CD4-positive, alpha-beta T cell treated with Interleukin-10 for 1 hour (primary cell): ENCODE measurements around the gene NXN.
"Not testable (repeated sequence)": the region's sequence is repeated elsewhere in the genome, so short reads cannot be mapped to it uniquely, and the experiment has no call there.

ENCODE experiments used
- DNase-seq: peaks from one replicate; pipeline ENCODE4 v3.0.0-alpha.2; 2020

Gene NXN

DNA sequence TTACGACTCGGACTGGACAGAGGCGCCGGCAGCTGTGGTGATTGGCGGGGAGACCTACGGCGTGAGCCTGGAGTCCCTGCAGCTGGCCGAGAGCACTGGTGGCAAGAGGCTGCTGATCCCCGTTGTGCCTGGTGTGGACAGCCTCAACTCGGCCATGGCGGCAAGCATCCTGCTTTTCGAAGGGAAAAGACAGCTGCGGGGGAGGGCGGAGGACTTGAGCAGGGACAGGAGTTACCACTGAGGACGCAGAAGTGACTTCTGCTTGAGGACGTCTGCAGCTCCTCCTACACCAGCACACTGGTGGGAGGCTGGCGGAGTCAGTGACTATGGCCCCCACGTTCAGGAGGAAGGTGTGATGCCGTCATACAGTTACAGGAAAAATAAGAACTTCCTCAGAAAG lies 187.7 kb downstream of the NXN start:
- no peak for DNase-seq

DNA sequence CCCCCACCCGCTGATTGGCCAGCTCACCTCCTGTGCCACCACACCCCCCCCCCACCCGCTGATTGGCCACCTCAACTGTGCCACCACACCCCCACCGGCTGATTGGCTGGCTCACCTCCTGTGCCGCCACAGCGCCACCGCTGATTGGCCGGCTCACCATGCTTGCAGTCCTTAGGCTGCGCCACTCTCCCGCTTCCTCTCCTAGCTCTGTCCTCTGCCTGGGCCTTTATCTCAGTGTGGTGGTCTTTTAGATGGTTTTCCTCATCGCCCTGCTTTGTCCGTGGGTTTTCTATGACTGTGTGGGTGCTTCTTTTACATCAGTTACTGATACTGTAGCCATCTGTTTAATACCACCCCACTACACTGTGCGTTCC lies 188.7 kb downstream of the NXN start:
- DNase-seq, result not testable (repeated sequence)

DNA sequence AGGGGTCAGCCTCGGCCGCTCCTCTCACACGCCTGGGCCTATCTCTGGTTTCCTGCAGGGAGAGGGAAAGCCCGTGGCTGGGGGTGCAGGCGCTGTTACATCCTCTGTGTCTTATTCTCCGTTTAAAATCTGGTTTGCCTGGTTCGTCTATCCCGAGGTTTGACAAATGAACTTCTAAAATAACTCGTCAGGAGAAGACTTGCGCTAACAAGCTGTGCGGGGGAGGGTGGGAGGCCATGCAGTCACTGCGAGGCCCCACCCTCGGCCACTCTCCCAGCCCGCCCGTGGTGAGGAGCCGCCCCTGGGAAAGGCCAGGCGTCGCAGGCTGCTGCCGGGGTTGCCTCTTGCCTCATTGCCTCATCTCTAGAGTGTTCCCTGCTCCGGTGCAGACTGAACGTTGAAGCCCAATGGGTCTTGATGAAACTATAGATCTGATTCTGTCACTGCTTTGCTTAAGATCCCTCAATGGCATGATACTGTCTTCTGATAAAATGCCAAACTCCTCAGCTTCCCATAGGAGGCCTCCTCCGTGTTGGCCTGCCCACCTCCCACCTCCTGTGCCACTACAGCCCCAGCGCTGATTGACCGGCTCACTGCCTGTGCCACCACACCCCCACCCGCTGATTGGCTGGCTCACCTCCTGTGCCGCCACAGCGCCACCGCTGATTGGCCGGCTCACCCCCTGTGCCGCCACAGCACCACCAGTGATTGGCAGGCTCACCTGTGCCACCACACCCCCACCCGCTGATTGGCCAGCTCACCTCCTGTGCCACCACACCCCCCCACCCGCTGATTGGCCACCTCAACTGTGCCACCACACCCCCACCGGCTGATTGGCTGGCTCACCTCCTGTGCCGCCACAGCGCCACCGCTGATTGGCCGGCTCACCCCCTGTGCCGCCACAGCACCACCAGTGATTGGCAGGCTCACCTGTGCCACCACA lies 189.4 kb downstream of the NXN start:
- DNase-seq, result not testable (repeated sequence)

DNA sequence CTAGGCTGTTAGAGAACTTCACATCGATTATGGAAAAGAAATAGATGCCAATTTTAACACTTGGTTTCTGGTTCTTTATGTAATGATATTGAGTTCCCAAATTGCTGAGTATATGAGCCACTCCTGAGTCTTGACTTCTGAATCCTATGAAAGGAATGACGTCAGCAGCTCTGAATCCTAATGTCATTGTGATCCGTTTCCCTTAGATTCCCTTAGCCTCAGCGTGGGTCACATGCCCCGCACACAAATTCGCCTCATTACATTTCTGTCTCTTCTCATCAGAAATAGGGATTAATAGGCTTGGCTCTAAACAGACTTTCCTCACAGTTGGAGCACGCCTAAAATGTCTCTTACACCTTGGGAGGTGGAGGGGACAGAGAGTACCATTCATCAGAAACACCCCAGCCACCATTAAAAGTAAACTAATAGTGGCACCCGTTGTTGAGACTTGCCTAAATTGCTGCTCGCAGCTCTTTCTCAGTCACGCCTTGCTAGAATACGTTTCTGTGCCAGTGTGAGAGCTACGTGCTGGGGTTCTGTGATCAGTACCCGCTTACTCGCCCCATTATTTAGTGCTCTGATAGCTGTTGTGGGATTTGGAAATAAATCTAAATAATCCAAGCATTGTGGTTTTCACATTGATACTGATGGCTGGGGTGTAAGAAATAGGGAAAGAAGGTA lies 190.3 kb downstream of the NXN start:
- DNase-seq, result no peak

DNA sequence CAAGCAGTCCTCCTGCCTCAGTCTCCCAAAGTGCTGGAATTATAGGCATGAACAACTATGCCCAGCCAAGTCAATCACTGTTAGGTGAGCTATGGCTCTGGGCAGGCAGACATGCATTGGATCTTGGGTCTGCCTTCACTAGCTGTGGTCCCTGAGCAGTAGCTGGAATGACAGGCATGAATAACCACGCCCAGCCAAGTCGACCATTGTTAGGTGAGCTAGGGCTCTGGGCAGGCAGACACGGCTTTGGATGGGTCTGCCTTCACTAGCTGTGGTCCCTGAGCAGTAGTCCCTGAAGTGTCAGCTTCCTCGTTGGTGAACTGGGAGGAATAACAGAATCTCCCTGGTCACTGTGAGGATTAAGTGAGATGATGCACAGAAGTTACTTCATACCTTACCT lies 191.0 kb downstream of the NXN start:
- no peak for DNase-seq

DNA sequence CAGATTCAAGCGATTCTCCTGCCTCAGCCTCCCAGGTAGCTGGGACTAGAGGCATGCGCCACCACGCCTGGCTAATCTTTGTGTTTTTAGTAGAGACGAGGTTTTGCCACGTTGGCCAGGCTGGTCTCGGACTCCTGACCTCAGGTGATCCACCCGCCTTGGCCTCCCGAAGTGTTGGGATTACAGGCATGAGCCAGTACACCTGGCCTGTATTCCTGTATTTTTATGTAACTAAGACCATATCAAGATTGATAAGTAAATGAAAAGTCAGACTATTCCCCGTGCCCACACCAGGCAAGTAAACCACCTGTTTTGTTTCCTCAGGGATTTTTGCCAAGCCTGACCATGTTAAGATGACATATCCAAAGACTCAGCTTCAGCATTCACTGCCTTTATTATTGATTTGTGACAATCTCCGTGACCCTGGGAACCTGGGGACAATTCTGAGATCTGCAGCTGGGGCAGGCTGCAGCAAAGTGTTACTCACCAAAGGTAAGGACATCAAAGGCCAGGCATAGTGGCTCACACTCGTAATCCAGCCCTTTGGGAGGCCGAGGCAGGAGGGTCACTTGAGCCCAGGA lies 191.8 kb downstream of the NXN start:
- DNase-seq, result no peak

DNA sequence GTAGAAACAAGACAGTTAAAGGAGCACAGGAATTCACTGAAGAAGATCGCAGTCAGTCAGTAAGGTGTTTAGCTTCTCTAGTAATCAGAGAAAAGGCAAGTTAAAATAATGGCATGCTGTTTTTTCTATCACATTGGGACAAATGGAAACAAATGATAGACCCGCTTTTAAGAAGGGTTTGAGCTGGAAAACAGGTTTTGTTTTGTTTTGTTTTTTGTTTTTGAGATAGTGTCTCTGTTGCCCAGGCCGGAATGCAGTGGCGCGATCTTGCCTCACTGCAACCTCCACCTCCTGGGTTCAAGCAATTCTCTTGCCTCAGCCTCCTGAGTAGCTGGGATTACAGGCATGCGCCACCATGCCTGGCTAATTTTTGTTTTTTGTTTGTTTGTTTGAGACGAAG lies 193.7 kb downstream of the NXN start:
- not testable (repeated sequence) for DNase-seq

DNA sequence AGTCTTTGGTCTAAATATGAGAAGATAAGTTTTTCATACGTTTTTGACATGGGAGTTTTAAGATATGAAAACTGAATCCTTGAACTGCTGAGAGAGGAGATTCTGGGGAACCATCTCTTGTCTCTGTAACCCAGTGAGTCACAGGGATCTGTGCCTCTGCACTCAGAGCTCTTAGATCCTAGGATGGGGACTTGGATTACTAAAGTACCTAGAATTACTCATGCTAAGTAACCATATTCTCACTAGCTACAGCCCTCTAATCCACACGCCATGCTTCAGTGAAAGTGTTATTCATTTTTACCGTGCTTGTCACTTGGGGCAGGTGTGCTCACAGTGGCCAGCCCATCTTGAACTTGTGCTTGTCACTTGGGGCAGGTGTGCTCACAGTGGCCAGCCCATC lies 195.4 kb downstream of the NXN start:
- no peak for DNase-seq

DNA sequence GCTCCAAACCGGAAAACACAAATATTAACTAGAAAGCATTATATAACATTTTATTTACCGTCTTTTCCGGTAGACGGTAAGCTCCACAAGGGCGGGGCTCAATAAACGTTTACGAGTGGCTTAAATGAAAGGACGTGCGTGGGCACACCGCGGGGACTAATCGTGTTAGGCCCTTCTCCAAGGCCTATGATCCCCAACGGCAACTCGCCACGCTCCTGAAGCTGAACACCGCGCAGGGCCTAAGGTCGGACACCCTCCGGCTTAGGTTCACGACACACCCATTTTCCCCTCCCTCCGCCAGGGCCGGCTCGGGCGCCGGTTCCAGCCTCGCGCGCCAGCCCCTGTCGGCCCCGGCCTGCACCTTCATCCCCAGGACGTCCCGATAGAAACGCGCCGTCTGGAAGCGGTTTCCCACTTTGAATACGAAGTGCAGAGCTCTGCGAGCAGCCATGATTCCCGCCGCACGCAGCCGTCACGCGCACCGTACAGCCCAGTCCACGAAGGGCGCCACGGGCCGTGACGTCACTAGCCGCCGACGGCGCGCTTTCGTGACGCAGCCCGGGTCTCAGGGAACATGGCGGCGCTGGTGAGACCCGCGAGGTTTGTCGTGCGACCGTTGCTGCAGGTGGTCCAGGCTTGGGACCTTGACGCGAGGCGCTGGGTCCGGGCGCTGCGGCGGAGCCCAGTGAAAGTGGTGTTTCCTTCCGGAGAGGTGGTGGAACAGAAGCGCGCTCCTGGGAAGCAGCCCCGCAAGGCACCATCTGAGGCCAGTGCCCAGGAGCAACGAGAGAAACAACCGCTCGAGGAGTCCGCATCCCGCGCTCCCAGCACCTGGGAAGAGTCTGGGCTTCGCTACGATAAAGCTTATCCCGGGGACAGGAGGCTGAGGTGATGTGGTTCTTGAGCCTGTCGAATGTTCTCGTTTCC lies 197.5 kb downstream of the NXN start, which contains the start of the genes GLOD4 and MRM3:
Gene GLOD4 (minus strand): TSS at position 476 of the 927 bp plus-strand sequence. CDS start 25 bp downstream, at position 451.
Gene MRM3 (plus strand): TSS at position 549 of the 927 bp plus-strand sequence. CDS start 26 bp downstream, at position 575.
- DNase-seq, result peak; percentile 94

DNA sequence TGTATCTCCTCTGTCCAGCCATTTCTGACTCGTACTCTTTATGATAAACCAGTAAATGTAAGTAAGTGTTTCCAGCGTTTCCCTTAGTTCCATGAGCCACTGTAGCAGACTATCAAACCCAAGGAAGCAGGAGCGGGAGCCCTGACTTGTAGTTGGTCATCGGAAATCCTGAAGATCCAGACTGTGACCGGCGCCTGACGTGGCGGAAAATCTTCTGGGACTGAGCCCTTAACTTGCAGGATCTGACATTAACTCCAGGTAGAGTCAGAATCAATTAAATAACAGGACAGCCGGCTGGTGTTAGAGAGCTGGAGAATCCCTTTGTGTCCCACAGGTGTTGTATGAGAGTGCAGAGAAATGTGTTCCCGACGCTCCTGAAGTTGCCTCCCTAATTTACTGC lies 201.5 kb downstream of the NXN start:
- DNase-seq, result no peak

DNA sequence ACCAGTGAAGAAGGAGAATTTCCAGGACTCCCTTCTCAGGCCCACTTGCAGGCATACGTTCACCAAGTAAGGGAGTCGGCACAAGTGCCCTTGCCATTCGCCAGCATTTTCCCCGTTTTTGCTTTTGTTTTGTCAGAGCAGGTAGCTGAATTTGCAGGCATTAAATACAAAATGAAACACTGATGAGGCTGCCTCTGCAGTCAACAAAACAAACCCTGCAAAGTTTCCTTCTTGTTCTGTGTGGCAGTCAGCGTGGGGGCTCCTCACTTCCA lies 205.3 kb downstream of the NXN start:
- DNase-seq, result no peak

DNA sequence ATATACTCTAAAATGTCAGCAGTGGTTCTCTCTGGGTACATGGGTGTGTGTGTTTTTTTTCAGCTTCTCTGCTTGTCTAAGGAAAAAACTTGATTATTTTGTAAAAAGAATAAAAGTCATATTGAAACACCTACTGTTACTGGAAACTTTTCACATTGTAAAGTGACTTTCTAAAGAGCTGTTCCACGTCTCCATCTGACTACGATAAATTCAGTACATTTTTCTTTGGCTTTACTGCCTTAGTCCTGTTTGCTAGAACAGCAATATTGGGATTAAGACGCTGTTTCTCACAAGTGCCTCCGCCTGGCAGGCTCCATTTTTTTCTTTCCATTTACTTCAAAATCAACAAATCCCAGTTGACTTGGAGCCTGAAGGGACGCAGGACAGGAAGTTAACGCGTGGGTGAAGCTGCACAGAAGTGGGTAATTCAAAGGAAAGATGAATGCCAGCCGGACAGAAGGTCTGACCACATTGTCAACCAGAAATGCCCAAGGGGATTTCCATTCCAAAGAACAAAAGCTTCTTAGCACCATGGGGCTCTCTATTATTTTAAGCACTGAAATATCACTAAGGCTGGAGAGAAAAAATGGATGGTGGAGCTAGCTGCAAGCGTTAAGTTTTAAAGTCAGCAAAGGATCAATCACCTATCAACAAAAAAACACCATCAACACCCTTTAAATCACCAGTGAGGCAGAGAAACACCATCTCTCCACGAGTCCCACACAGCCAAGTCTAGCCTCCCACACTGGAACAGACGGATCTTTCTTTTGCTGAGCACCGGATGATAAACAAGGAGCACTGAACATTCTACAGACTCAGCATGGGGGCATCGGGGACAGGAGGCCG lies 205.9 kb downstream of the NXN start:
- no peak for DNase-seq

DNA sequence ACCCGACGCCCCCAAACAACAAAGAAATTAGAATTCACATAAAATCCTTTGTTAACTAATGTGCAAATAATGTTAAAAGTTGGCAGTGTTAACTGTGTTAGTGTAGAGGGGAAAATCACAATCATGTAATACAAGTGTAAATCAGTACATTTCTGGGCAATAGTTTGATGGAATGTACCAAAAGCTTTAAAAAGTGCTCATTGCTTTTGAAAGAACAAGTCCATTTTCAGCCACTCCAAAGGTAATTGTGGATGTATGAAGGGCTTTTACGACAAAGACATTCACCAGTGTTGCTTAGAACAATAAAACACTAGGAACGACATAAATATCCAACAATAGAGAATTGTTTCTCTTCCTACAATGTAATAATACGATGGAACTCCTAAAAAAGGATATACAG lies 206.6 kb downstream of the NXN start:
- DNase-seq, result no peak

DNA sequence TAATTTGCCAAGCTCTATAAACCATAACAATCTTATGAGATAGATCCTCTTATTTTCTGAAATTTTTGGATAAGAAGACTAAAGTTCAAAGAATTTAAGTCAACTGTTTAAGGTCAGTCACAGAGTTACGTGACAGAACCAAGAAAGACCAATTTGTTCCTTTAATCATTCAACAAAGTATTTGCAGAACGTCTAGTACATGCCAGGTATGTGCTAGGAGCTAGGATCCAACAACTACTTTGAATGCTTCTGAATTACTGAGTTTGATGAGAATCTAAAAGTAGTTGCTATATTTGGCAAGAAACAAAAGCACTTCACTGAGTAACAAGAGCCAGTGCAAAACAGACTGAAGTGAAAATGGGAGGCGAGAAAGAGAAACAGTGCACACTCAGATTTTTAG lies 212.5 kb downstream of the NXN start:
- DNase-seq, result no peak

DNA sequence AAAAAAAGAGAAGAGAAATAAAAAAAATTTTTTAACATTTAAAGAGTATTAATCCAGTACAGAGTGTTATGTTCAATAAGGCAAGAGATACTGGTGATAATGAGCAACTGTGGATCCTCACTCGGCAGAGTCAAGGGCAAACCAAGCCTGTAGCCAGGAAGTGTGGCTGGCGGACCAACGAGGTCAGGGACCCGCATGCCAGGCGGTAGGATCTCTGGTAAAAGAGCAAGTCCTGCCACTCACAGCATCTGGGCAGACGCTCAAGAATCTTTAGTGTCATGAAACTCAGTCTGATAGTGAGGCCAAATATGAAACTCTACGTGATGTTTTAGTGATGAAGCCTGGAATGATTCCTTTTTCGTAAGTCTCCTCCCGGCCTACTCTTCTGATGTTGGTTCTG lies 219.2 kb downstream of the NXN start:
- no peak for DNase-seq

DNA sequence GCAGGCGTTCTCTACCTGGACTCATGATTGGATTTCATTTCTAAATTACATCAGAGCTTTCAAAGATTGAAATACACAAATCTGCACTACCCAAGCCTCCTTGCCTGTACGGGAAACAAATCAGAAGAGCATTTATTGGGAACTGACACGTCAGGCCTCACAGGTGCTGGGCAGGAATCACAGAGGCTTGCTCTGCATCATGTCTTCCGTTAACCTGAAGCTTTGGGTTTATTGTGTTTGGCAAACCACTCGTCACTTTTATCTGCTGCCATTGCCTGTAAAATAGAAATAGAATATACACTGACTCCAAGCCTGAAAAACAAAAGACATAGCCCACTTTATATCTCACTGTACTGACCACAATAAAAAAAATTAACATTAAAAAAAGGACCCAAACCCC lies 219.6 kb downstream of the NXN start:
- DNase-seq, result no peak

DNA sequence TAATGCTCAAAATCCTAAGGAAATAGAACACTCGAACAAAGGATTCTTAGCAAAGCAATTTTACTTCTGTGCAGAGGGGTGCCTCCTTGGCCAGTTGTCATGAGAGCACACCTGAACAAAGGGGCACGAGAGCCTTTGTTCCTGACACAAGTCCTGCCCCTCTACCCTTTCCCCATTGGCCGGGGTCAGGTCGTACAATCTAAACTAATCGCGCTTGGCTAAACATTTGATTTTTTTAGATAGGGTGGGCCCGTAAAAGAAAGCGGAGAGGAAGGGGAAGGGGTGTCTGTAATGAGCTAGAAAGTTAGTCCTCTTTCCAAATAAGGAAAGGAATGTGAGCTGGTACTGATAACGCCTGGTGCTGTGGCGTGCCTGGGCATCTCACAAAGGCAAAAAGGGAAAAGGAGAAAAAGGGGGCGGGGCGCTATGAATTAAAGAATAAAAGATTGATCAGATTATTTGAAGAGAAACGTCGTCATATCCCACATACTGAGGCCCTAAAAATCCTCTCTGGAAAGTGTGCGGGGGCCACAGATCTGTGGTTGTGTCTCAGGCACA lies 223.5 kb downstream of the NXN start:
- not testable (repeated sequence) for DNase-seq

DNA sequence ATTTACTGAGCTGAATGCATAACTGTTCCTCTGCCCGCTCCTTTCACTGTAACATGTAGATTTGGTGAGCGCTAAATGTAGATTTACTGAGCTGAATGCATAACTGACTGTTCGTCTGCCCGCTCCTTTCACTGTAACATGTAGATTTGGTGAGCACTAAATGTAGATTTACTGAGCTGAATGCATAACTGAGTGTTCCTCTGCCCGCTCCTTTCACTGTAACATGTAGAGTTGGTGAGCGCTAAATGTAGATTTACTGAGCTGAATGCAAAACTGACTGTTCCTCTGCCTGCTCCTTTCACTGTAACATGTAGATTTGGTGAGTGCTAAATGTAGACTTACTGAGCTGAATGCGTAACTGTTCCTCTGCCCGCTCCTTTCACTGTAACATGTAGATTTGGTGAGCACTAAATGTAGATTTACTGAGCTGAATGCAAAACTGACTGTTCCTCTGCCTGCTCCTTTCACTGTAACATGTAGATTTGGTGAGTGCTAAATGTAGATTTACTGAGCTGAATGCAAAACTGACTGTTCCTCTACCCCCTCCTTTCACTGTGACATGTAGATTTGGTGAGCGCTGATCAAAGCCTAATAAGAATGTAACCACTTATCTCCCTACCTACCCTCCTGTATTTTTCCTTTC lies 224.1 kb downstream of the NXN start:
- not testable (repeated sequence) for DNase-seq

DNA sequence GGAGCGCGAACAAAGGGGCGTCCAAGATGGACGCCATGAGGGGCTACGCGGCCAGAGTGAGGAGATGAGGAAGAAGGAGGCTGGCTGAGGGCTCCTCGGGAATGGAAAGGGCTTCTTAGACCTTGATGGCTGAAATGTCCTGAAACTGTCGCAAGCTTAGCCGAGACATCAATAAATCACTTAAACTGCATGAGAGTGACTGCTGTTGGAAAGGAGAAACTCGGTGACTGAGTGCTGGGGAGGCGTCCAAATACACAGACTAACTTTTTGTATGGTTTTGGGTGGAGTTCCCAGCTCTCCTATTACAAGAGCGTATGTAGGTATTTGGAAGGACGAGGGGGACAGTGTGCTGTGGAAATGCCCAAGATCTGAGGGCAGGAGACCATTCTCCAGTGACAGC lies 226.2 kb downstream of the NXN start:
- DNase-seq, result no peak

DNA sequence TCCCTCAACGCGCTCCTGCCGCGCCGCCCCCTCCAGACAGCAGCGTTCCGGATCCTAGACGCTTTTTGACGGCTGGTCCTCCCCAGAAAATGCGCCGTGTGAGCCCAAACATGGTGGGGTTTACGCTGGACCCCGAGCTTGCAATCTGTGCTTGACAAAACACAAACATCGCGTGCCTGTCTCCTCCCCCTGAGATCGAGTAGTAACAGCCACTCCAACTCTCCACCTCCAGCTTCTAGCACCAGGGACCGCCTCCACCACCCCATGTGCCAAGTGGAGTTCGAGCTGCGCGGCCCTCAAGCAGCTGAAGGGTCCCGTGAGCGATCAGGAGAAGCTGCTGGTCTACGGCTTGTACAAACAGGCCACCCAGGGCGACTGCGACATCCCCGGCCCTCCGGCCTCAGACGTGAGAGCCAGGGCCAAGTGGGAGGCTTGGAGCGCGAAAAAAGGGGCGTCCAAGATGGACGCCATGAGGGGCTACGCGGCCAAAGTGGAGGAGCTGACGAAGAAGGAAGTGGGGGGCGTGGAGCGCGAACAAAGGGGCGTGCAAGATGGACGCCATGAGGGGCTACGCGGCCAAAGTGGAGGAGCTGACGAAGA lies 226.9 kb downstream of the NXN start:
- DNase-seq, result no peak
